ENCODE data around the gene SEMA4D.

The SEMA4D gene

GRCh38 chr9:89445801-89446251 lies 52.1 kb downstream of the SEMA4D start:
- intact Hi-C loops (cut with DNase I; ENCODE audit: low total_unique reads): no loop called here
- Histone ChIP-seq H3K27me3 (no peaks in the 10 kb centered on the region), H3K4me3 (no peak overlapping the region), H3K9me3 (no peaks in the 10 kb centered on the region), H3K4me1 (no peaks in the 10 kb centered on the region), H3K36me3 (no peaks in the 10 kb centered on the region), H3K27ac (no peak overlapping the region)
- no peak for TF ChIP-seq CTCF (IDR thresholded peaks at IDR 0.05)
- DNase-seq: no peak

GRCh38 chr9:89444925-89445765 lies 52.8 kb downstream of the SEMA4D start:
- no peak overlapping the region for H3K4me3 ChIP-seq
- DNase-seq: no peak
- no peaks in the 10 kb centered on the region for H3K27me3 ChIP-seq
- H3K4me1 ChIP-seq: no peaks in the 10 kb centered on the region
- H3K36me3 ChIP-seq: no peaks in the 10 kb centered on the region
- no peaks in the 10 kb centered on the region for H3K9me3 ChIP-seq
- no peak for TF ChIP-seq CTCF (IDR thresholded peaks at IDR 0.05)
- intact Hi-C loops (cut with DNase I; ENCODE audit: low total_unique reads): no loop called here
- H3K27ac ChIP-seq: no peak overlapping the region

GRCh38 chr9:89444274-89444673 lies 53.6 kb downstream of the SEMA4D start:
- H3K9me3 ChIP-seq: no peaks in the 10 kb centered on the region
- no peak for DNase-seq
- no peak overlapping the region for H3K27ac ChIP-seq
- H3K27me3 ChIP-seq: no peaks in the 10 kb centered on the region
- H3K4me3 ChIP-seq: no peak overlapping the region
- no peaks in the 10 kb centered on the region for H3K4me1 ChIP-seq
- TF ChIP-seq CTCF (IDR thresholded peaks at IDR 0.05): no peak
- H3K36me3 ChIP-seq: no peaks in the 10 kb centered on the region
- intact Hi-C loops (cut with DNase I; ENCODE audit: low total_unique reads): no loop called here

GRCh38 chr9:89442981-89443814 lies 54.7 kb downstream of the SEMA4D start:
- H3K4me1 ChIP-seq: no peaks in the 10 kb centered on the region
- TF ChIP-seq CTCF (IDR thresholded peaks at IDR 0.05): no peak
- no peaks in the 10 kb centered on the region for H3K27me3 ChIP-seq
- intact Hi-C loops (cut with DNase I; ENCODE audit: low total_unique reads): no loop called here
- DNase-seq: no peak
- no peaks in the 10 kb centered on the region for H3K9me3 ChIP-seq
- H3K27ac ChIP-seq: no peak overlapping the region
- H3K36me3 ChIP-seq: no peaks in the 10 kb centered on the region
- no peak overlapping the region for H3K4me3 ChIP-seq

- Histone ChIP-seq H3K9me3 (no peaks in the 10 kb centered on the region), H3K36me3 (no peaks in the 10 kb centered on the region), H3K4me1 (no peaks in the 10 kb centered on the region), H3K27ac (no peak overlapping the region), H3K27me3 (no peaks in the 10 kb centered on the region), H3K4me3 (no peak overlapping the region)
- TF ChIP-seq CTCF (IDR thresholded peaks at IDR 0.05): no peak
- intact Hi-C loops (cut with DNase I; ENCODE audit: low total_unique reads): no loop called here
- no peak for DNase-seq
Measured at GRCh38 chr9:89442501-89442978, 55.4 kb downstream of the SEMA4D start.

Data from tibial artery (tissue), 4 donors.